T47D (cell line): ENCODE measurements around the gene SMYD3.
"Not testable (repeated sequence)": the region's sequence is repeated elsewhere in the genome, so short reads cannot be mapped to it uniquely, and the experiment has no call there.

Experiments
- DNase-seq, 2 experiments: peaks; one replicate each; pipeline versions ENCODE4 v3.0.0 to v3.0.0-alpha.2; 2011 to 2012; ENCODE audit warnings: low read depth in 1 of 2, low spot score in 1 of 2
- JUND ChIP-seq: IDR thresholded peaks from 2 replicates; pipeline ENCODE4 v1.6.1; 2012; ENCODE audit warnings: low read depth
- in situ Hi-C: cut with HindIII; loops from 2 replicates; pipeline ENCODE4 v1.10.0; 2016; ENCODE audit warnings: low sequenced_read_pairs, low pct_unique_long_range_greater_than_20kb

Gene SMYD3

DNA sequence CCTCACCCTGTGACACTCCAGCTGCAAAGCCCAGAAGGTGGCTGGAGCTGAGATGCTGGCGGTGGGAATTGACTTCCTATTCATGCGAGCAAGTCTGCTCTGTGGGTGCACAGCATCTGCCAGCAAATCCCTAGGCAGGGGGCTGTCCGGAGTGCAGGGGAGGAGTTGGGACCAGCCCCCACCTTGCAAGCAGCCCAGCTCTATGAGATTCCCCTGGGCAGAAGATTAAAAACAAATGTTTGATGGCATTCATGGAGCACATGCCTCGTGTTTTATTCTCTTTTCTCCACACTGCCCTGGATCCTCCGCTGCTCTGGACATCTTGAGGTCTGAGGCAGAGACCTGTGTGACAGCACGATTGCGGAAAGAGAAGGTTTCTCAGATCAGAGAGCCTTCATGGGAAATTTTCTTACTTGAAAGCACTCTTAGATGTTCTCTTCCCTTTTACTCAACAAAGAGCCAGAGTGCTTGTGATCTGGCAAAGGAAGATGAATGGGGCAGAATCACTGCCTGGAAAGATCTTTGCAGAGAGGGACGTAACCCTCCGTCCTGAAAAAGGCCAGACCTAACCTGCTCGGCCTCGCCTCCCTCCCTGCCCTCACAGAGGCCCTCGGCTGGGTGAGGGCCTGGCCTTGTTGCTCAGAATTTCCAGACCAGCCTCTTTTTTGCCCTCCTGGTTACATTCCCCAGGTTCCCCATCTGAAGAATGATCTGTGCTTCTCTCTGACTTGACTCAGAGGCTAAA is 755.2 kb downstream of the SMYD3 start:
- TF ChIP-seq JUND = no peak
- DNase-seq = no peak
- in situ Hi-C loops = no loop called here

DNA sequence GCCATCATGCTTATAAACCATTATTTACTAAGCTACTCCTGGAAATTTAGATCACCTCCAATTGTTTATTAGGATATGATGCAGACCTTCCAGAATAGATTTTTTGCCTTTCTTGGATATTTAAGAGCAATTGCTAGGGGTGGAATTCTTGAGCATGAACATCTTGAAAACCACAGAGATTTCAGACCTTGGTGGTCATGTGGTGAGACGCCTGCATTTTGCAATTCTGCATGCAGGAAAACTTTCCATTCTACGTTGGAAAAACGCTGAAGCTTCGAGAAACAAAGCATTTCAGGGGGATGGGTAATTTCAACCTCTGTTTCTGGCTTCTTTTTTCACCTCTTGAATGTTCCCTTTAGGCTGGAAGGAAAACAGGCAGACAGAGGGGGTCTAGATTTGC is 756.0 kb downstream of the SMYD3 start:
- TF ChIP-seq JUND = no peak
- in situ Hi-C loops = no loop called here
- DNase-seq = no peak

DNA sequence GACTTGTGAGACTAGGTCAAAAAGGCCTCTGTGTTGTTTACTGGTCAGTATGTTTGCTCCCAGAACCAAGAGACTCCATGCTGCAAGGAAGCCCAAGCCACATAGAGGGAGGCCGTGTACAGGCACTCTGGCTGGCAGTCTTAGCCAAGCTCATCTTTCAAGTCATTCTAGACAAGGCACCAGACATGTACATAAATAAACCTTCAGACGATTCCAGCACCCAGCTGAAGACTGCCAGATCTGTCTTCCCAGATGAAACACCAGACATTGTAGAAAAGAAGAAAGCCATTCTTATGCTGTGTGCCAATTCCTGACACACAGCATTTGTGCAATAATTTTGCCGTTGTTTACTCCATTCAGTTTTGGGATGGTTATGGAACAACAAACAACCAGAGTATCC is 756.8 kb downstream of the SMYD3 start:
- in situ Hi-C loops = no loop called here
- TF ChIP-seq JUND = no peak
- no peak for DNase-seq

DNA sequence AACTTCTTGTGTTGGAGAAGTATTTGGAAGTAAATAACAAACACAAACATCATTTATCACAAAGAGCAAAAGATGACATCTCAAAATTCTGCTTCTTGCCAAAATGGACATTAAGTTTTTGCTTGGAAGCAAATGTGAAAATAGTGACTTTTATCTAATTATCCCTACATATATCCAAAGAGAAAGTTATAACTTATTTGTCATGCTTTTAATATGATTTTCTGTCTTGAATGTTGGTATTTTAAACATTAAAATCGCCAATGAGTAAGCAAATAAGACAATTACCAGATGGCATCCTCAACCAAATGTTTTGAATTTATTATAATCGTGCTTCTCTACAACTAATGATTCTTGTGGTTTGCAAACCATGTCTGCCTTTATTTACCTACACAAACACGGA is 758.0 kb downstream of the SMYD3 start:
- no peak for DNase-seq
- in situ Hi-C loops = no loop called here

GRCh38 chr1:245748646-245749045 is 758.4 kb downstream of the SMYD3 start:
- in situ Hi-C loops = no loop called here
- TF ChIP-seq JUND = no peak
- DNase-seq = no peak

More for the DNA sequence above, 758.0 kb downstream of the SMYD3 start:
- no peak for TF ChIP-seq JUND

GRCh38 chr1:245748240-245748639 is 758.8 kb downstream of the SMYD3 start:
- DNase-seq = no peak
- in situ Hi-C loops = no loop called here
- TF ChIP-seq JUND = no peak

GRCh38 chr1:245742896-245743295 is 764.2 kb downstream of the SMYD3 start:
- in situ Hi-C loops = no loop called here
- DNase-seq = no peak
- TF ChIP-seq JUND = no peak

DNA sequence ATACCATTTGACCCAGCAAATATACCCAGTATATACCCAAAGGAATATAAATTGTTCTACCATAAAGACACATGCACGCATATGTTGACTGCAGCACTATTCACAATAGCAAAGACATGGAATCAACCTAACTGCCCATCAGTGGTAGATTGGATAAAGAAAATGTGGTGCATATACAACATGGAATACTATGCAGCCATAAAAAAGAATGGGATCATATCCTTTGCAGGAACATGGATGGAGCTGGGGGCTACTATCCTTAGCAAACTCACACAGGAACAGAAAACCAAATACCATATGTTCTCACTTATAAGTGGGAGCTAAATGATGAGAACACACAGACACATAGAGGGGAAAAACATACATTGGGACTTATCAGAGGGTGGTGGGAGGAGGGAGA is 766.7 kb downstream of the SMYD3 start:
- DNase-seq, in situ Hi-C loops: not testable (repeated sequence)

- TF ChIP-seq JUND = no peak
- no peak for DNase-seq
- in situ Hi-C loops = no loop called here
Measured at GRCh38 chr1:245730801-245731200, 776.3 kb downstream of the SMYD3 start.

DNA sequence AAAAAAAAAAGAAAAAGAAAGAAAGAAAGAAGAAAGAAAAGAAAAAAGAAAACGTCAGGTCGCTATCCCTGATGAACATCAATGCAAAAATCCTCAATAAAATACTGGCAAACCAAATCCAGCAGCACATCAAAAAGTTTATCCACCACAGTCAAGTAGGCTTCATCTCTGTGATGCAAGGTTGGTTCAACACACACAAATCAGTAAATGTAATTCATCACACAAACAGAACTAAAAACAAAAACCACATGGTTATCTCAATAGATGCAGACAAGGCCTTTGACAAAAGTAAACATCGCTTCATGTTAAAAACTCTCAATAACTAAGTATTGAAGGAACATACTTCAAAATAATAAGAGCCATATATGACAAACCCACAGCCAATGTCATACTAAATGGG is 779.0 kb downstream of the SMYD3 start:
- DNase-seq, in situ Hi-C loops: not testable (repeated sequence)

GRCh38 chr1:245721488-245721887 is 785.6 kb downstream of the SMYD3 start:
- in situ Hi-C loops = no loop called here
- DNase-seq = no peak
- TF ChIP-seq JUND = no peak

DNA sequence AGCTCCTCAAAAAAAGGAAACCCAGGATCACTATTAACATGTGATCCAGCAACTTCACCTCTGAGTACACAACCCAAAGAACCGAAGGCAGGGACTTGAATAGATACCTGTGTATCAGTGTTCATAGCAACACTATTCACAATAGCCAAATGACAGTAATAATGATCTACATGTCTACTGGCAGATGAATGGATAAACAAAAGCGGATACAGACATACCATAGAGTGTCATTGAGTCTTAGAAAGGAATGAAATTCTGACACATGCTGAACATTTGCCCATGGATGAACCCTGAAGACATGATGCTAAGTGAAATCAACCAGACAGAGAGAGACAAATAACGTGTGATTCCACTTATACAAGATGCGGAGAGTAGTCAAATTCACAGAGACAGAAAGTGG is 788.1 kb downstream of the SMYD3 start:
- TF ChIP-seq JUND = no peak
- DNase-seq = no peak
- in situ Hi-C loops = no loop called here

DNA sequence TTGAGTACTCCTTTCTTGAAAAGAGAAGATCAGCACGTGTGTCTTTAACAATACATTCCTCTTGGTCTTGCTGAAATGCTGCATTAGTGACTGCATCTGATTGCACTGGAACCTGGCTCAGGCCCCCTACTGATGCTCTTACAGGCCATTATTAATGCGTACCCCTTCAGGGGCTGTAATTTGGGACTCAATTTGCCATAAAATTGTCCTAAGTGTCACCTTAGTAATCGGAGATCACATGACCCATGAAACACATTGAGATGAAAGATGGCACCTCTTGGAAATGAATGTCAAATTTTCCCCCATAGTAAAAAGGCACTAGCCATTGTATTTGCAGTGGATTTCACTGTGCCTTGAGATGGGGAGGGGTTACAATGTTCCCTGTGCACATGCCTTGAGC is 789.0 kb downstream of the SMYD3 start:
- no peak for TF ChIP-seq JUND
- in situ Hi-C loops = no loop called here

DNA sequence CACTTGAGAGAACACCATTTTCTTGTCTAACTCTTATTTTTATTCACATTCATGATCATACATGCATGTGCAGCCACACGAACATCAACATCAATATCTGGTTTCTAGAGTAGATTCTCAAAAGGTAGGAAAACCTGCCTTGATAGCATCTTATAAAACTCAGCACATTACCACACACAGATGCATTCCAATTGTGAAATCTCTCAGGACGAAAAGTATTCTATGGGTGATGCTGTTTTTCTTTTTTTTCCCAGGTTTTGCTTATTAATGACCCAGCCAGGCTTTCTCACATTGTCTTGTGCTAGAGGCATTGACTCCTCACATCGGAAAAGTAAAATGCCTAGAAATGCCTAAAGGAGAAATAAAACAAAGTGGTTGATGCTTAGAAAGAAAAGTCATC is 789.5 kb downstream of the SMYD3 start:
- DNase-seq = no peak
- TF ChIP-seq JUND = no peak
- in situ Hi-C loops = no loop called here

More for the DNA sequence above, 789.0 kb downstream of the SMYD3 start:
- DNase-seq = no peak

DNA sequence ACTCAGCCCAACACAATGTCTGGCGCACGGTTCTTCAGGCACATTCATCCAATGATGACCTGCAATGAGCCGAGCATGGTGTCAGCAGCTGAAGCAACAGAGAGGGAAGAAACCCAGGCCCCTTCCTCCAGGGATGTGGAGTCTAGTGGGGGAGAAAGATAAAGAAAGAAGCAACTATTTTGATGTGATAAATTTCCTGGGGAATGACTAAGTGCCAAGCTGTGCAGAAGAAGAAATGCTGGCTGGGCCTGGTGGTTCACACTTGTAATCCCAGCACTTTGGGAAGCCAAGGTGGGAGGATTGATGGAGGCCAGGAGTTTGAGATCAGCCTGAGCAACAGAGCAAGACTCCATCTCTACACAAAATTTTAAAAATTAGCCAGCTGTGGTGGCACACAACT is 790.5 kb downstream of the SMYD3 start:
- no peak for DNase-seq
- in situ Hi-C loops = no loop called here
- TF ChIP-seq JUND = no peak
